Lower leg skin (tissue), 4 donors: ENCODE results near the gene SLC7A5. TPM values are rescaled to one million over a fixed set of nuclear protein-coding genes. Genes with fewer than 3 reads are reported as not detected.

Experiments
- DNase-seq, 2 donors: peaks; one replicate each; pipeline ENCODE4 v3.0.0-alpha.2; 2019; ENCODE audit warnings: low spot score in 2 of 2
- H3K4me3 ChIP-seq: fragments of 200-600 bp; sonication (generic); 2 replicates; pipeline ENCODE4 v1.5.1; 2017; ENCODE audit warnings: mild to moderate bottlenecking, low read depth; ENCODE audit not compliant: poor library complexity, severe bottlenecking
- POLR2A ChIP-seq, 2 donors: fragments of 450-650 bp; IDR thresholded peaks; one replicate each; pipeline ENCODE4 v1.6.1; 2016 to 2017; ENCODE audit warnings: antibody characterized with exemption in 2 of 2, mild to moderate bottlenecking in 1 of 2, moderate library complexity in 1 of 2
- WGBS, 2 donors: methylation state at CpG; one replicate each; pipeline ENCODE4 v1.1.5; 2018; 5-methylcytosine and 5-hydroxymethylcytosine counted together
- intact Hi-C: fragments of 100-400 bp; cut with DNase I; formaldehyde crosslinking; loops from one replicate; pipeline ENCODE4 v1.15.0; 2023; ENCODE audit warnings: low total_unique reads
- total RNA-seq, 4 donors: library from RNA; depleted of rRNA; stranded (reverse); fragments of >200 nt; gene quantifications; one replicate each; pipeline ENCODE4 v1.1.0, GENCODE V29; 2016
- TF ChIP-seq, protein P1 (sequence below), 3 donors: fragments of 450-650 bp; IDR thresholded peaks; one replicate each; pipeline ENCODE4 v1.5.1; 2016; ENCODE audit warnings: antibody characterized with exemption in 3 of 3, mild to moderate bottlenecking in 3 of 3, moderate library complexity in 2 of 3

The SLC7A5 gene
- total RNA-seq, 4 donors from 2014 or later = 8.0 to 39.0 (median 19.4) TPM

DNA sequence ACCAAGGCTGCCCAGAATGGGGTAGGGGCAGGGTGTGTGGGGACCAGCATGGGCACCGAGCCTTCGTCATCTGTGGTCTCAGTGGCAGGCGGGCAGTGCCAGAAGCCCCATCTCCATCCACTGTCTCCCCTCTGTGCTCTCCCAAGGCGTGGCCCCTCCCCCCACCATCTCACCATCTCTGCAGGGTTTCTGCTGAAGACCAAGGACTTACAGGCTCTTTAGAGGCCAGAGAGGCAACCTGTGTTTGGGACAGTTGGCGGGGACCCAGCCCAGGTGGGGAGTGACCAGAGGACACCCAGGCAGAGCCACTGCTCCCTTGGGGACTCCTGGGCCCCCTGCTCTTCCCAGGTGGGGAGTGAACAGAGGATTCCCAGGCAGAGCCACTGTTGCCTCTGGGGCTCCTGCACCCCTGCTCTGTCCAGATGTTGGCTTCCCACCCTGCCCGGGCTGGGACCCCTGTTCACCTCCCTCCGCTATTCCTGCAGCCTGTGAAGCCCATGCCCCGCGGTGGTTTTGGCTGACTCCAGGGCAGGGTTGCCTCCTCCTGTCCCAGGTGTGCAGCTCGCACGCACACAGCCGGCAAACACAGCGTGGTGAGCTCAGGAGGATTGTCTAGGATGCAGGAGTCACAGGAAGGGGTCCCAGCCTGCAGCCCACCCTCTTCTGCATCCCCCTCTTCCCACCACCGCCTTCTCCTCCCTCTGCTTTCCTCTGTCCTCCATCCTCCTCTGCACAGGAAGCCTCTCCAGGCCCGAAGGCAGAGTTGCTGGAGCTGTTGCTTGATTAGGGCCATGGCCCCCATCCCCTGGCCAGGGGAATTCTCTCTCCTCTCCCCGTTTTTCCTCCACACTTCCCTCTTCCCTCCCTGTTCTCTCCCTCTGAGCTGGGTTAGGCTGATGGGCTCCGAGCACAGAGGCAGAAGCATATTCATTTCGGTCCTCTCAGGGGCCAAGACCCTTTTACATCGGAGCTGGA is 45.0 kb downstream of the SLC7A5 start:
- no peak for DNase-seq
- TF ChIP-seq, protein P1, sequence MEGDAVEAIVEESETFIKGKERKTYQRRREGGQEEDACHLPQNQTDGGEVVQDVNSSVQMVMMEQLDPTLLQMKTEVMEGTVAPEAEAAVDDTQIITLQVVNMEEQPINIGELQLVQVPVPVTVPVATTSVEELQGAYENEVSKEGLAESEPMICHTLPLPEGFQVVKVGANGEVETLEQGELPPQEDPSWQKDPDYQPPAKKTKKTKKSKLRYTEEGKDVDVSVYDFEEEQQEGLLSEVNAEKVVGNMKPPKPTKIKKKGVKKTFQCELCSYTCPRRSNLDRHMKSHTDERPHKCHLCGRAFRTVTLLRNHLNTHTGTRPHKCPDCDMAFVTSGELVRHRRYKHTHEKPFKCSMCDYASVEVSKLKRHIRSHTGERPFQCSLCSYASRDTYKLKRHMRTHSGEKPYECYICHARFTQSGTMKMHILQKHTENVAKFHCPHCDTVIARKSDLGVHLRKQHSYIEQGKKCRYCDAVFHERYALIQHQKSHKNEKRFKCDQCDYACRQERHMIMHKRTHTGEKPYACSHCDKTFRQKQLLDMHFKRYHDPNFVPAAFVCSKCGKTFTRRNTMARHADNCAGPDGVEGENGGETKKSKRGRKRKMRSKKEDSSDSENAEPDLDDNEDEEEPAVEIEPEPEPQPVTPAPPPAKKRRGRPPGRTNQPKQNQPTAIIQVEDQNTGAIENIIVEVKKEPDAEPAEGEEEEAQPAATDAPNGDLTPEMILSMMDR (IDR thresholded peaks at IDR 0.05) = no peak
- TF ChIP-seq POLR2A (IDR thresholded peaks at IDR 0.05) = no peak
- 49 to 57% methylated on average over 18 to 19 of the region's 19 CpGs for WGBS, 2 donors
- intact Hi-C loops = no loop called here
- no peak overlapping the region for H3K4me3 ChIP-seq

DNA sequence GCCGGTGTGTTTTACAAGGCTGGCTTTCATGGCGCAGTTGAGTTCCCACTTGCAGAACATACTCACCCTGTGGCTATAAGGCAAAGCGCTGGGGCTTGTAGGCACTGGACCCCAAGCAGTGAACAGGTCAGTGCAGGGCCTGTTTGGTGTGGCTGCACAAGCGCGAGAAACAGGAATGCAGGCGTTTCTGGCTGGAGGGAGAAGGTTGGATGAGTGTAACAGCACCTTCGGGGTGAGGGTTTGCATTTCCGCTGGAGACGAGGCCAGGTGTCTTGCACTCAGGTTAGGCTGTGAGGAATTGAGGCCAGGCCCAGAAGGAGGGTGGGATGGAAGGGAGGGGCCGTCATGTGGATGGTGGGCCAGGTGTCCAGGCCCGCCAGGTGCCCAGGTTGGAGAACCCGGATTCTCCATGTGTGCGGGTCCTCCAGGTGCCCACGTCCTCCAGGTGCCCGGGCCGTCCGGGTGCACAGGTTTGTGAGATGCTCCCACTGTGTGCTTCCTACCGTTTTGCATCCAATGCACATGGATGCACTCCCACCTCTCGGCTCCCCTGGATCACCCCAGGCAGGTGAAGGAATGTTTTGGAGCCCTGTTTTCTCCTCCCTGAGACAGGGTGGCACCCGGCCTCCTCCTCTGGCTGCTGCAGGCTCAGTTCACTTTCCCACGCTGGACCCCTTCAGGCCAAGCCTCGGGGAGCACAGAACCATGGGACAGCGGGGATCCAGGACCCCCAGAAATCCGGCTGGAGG is 46.0 kb downstream of the SLC7A5 start:
- TF ChIP-seq, protein P1 (IDR thresholded peaks at IDR 0.05) = no peak
- no peak for TF ChIP-seq POLR2A (IDR thresholded peaks at IDR 0.05)
- intact Hi-C loops = no loop called here
- DNase-seq = no peak
- 53 to 65% methylated on average over 23 of the region's 24 CpGs for WGBS, 2 donors
- H3K4me3 ChIP-seq = no peak overlapping the region

DNA sequence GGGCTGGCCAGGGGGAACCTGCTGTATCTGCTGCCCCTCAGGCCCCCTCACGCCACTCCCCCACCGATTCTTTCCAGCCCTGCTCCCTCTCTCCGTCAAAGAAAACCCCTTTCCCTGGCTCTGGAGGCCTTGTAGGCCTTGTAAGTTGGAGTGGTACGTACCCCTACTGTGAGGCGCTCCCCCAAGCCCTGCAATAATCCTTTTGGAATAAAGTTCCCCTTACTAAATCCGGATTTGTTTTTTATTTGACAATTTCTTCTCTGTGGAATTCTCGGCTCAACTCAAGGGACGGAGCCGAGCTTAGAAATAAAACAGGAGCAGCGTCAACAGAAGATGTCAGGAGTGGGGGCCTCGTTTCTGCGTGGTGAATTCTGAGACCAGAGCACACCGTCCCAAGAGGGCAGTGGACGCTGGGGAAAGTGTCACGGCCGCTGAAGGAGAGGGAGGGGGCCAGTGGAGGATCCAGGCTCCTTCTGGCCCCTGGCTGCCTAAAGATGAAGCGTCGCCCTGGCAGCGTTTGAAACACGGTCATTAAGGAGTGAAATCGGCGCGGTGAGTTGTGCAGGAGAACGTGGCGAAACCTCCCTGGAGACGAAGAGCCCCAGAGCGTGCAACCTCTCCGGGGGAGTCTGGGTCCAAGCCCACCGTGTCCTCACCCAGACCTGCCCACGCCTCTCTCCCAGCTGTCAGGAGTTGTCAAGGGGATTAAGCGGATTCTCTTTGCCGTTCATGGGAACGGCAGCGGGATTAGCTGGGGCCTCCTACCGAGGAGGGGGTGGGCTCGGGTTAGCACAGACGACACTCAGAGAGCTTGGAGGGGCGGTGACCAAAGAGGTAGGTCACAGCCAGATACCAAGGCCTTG is 47.0 kb downstream of the SLC7A5 start:
- DNase-seq = no peak
- H3K4me3 ChIP-seq = no peak overlapping the region
- intact Hi-C loops = no loop called here
- WGBS, 2 donors = 63 to 71% methylated on average over 38 of the region's 38 CpGs
- TF ChIP-seq, protein P1 (IDR thresholded peaks at IDR 0.05) = no peak
- TF ChIP-seq POLR2A (IDR thresholded peaks at IDR 0.05) = no peak

DNA sequence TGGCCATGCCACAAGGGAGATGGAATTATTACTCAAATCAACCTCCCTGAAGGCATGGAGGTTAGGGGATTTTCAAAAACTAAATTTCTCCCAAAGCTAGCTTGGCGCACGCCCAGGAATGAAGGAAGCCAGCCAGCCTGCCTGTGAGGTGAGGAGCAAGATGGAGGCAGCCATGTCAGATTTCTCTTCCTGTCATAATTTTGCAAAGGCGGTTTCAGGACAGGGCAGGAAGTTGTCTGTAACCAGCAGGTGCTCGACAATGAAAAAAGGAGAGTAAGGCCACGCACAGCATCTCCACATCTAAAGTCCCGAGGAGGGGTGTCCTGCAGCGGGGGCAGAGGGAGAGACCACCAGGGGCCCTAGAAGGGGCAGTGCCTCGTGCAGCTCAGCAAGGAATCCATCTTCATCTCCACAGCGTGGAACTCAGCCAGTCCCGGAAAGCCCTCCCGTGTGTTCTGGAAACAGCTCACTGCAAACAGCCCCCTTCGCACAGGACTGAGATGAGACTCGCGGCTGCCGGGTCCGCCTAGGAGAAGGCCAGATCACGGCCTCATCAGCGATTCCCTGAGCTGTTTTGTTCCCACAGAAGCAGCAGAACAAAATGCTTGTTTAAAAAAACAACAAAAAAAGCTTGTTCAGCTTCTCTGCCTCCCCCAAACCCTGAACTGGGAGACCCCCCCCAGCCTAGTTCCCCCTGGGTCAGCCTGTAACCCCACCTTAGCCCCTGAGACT is 47.8 kb downstream of the SLC7A5 start:
- H3K4me3 ChIP-seq = no peak overlapping the region
- TF ChIP-seq, protein P1 (IDR thresholded peaks at IDR 0.05) = no peak
- TF ChIP-seq POLR2A (IDR thresholded peaks at IDR 0.05) = no peak
- intact Hi-C loops = no loop called here
- WGBS, 2 donors = 60 to 65% methylated on average over 18 of the region's 18 CpGs
- DNase-seq = no peak

DNA sequence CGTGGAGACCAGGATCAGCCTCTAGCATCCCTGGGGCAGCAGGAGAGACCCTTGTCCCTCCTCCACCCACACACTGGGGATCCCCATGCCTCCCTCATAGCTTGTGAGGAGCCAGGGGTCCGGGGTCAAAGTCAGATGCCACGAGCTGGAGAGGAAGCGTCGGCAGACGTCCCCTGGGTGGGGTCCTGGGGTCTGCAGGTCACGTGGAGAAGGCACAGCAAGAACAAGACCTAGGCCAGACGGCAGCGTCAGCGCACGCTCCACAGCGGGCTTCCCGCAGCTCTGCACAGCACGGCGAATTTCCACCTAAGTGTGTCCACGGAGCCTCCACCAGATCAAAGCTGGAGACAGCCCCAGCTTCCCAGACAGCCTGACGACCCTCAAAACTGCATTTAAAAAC is 49.3 kb downstream of the SLC7A5 start:
- no peak overlapping the region for H3K4me3 ChIP-seq
- intact Hi-C loops = no loop called here
- DNase-seq = no peak
- WGBS, 2 donors = 87 to 93% methylated on average over 17 of the region's 17 CpGs
- TF ChIP-seq POLR2A (IDR thresholded peaks at IDR 0.05) = no peak
- TF ChIP-seq, protein P1 (IDR thresholded peaks at IDR 0.05) = no peak
